Measurements from ENCODE around the gene PCDHB8.

- peak; percentile 25; the same call in 1 of the 2 replicates for TF ChIP-seq CTCF (conservative IDR thresholded peaks at IDR 0.05; ENCODE audit: low read depth, low read length)
- TF ChIP-seq EZH2phosphoT487 (IDR thresholded peaks at IDR 0.05; ENCODE audit: borderline replicate concordance, low read length) = no peak
Measured at GRCh38 chr5:141135030-141135717, 42.4 kb upstream of the PCDHB8 start, which contains the start of gene PCDHB5.

Data from PC-3 (cell line).